Stimulated activated CD4-positive, alpha-beta T cell treated with anti-CD3 and anti-CD28 coated beads, Interleukin-2, amount 100 ng/mL, for 4 hours (primary cell): ENCODE measurements around the gene ACLY.
"Not testable (repeated sequence)": the region's sequence is repeated elsewhere in the genome, so short reads cannot be mapped to it uniquely, and the experiment has no call there.

ENCODE experiments used
- DNase-seq: peaks from one replicate; pipeline ENCODE4 v3.0.0-alpha.2; 2020; ENCODE audit warnings: low read depth

The ACLY gene

GRCh38 chr17:41910701-41911391 is 7.9 kb downstream of the ACLY start:
- DNase-seq: no peak

DNA sequence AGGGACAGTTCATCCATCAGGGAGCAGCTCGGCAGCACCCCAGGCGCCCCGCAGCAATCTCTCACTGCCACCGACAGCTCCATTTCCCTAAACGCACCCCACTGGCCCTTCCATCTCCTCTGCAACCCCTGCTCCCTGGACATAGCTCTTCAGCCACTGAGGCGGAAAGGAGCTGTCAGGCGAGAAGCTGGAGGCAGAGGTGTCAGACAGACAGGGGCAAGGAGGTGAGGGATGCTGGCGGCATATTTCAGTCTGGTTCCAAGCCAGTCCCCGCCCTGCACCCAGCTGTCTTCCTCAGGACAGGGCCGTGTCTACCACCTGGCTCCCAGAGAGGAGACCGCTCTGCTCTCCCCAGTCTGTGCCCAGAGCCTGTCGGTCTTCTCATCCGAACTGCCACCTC is 9.7 kb downstream of the ACLY start:
- DNase-seq: no peak

DNA sequence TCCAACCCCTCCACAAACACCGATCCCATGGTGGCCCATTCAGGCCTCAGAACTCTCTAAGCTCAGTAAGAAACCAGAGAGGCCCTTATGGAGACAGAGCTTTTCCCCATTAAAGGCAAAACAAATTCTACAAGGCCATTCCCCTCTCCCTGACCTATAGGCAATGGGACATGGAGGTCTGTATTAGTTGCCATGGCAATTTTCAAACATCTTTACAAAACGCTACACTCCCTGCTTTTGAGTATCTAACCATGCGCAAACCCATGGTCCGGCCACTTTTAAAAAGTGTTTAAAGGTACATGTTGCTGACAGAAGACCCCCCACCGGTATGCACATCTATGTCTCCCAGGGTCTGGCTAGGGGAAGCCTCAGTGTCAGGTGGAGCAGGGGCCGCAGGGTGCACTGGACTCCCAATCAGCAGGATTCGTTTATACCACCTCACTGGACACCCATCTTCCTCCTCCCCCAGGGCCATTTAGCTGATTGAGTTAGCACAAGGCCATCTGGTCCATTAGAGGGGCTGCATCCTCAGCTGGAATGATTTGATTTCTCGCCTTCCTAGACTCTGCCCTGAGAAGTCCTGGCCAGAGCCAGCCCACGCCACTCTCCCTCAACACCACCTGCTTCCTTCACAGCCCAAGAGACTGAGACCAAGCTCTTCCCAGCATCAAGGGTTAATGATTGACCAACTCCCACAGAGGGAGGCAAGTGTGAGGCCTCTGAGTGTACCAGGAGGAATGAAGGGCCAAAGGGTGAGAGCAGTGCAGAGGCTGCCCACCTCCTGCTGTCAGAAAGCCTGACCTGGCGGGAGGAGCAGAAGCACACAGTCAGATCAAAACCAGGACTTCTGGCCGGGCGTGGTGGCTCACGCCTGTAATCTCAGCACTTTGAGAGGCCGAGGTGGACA is 10.9 kb downstream of the ACLY start:
- DNase-seq: no peak

DNA sequence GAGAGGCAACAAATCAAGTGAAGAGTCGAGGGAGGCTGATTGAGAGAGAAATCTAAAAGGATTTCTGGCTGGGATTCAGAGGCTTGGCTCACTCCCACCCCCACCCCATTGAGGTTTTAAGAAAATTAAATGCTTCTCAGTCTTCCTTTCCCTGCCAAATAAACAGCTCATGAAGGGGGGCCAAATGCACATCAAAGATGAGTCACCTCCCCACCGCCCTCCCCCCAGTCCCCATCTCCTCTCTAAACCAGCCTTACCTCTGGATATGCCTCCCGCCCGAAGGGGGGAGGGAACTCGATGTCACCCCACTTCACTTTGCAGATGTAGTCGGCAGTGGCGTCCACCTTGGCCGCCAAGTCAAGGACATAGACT is 11.6 kb downstream of the ACLY start:
- DNase-seq: no peak

- no peak for DNase-seq
Measured at GRCh38 chr17:41906465-41907184, 12.1 kb downstream of the ACLY start.

DNA sequence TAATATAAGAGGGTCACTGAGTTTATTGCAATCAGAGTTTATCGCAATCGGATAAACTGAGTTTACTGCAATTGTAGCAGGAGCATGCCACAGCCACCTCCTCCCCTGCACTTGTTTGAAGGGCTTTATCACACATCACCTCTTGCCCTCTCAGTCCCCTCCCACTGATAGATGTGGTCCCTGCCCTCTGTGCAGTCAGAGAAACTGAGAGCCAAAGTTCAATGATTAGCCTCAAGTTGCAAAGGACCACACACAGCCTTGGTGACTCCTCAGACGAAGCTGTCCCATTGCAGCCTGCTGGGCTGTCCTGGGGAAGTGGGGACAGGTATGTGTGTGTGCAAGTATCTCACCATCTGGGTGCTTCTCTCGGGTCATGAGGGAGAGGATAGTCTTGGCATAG is 13.6 kb downstream of the ACLY start:
- DNase-seq: no peak

GRCh38 chr17:41904242-41904841 is 14.4 kb downstream of the ACLY start:
- DNase-seq: no peak

DNA sequence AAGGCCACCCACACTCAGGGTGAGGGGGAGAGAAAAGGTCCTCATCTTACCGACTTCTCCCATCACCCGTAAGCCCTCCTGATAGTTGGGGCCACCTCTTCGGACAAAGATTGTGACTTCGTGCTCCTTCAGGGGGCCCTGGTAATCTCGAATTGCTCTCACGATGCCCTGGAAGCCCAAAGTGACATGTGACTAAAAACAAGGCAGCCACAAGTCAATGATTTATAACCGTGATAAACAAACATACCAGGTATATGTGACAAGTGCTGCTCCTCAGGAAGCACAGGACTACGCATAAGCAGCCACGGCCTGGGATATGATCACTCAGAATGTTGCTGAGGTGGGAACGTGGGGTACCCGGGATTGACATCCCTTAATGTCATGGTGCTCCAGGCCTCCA is 17.1 kb downstream of the ACLY start:
- no peak for DNase-seq

- DNase-seq: no peak
Measured at GRCh38 chr17:41896726-41897125, 22.0 kb downstream of the ACLY start.

DNA sequence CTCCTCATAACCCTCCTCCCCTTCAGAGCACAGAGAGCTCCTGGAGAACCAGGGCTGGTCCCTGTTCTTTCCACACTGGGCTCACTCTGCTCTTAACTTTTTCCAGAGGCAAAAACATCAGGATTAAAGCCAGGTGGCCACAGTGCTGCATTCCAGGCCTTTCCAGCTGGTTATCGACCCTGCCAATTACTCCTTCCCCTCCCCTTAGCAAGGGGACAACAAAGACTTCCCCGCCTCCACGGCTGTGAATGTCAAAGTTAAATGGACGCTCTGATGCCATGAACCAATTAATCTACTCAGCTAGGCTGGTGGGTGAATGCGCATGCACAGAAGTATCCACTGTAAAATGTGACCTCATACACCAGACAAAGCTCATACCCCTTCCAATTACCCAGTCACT is 23.1 kb downstream of the ACLY start:
- DNase-seq: no peak

DNA sequence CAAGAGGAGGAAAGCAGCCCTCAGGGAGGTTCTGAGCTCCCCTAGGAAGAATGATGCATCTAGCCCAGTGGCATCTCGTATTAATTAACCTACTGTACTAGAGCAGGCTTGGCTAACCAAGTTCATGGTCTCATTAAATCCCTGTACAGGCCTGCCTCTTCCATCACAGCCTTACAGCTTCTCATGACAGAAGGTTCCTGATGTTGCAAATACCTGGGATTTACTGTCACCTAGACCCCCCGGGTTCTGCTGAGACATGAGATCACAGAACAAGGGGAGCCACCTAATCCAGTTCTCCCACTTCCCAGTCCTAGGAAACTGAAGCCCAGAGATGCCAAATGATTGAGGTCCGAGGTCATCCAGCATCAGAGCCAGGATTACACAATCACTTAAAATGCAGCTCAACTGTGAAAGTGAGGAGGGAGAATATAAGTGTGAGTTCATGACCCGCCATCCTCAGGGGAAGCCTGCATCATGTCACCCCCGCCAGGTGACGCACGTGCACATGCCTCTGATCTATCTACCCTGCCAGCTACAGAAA is 23.9 kb downstream of the ACLY start:
- DNase-seq: no peak

- no peak for DNase-seq
Measured at GRCh38 chr17:41893384-41893783, 25.4 kb downstream of the ACLY start.

- no peak for DNase-seq
Measured at GRCh38 chr17:41892021-41892376, 26.8 kb downstream of the ACLY start.

DNA sequence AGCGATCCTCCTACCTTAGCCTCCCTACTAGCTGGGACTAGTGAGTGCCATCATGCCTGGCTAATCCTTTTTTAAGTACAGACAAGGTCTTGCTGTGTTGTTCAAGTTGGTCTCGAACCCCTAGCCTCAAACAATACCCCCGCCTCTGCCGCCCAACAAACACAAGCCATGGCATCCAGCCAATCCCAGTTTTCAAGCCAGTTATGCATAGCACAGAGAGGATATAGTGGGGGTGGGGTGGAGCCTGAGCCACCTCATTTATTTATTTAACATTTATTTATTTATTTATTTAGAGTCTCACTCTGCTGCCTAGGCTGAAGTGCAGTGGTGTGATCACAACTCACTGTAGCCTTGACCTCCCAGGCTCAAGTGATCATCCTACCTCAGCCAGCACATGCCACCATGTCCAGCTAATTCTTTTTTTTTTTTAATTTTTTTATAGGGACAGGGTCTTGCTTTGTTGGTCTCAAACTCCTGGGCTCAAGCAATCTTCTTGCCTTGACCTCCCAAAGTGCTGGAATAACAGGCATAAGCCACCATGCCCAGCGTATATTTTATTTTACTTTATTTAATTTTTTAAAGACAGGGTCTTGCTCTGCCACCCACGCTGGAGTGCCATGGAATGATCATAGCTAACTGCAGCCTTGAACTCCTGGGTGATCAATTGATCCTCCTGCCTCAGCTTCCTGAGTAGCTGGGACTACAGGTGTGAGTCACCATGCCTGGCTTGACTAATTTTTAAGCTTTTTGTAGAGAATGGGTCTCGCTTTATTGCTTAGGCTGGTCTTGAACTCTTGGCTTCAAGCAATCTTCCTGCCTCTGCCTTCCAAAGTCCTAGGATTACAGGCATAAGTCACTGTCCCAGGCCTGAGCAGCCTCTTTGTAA is 27.4 kb downstream of the ACLY start:
- DNase-seq: no peak

- DNase-seq: no peak
Measured at GRCh38 chr17:41888332-41888965, 30.3 kb downstream of the ACLY start.

DNA sequence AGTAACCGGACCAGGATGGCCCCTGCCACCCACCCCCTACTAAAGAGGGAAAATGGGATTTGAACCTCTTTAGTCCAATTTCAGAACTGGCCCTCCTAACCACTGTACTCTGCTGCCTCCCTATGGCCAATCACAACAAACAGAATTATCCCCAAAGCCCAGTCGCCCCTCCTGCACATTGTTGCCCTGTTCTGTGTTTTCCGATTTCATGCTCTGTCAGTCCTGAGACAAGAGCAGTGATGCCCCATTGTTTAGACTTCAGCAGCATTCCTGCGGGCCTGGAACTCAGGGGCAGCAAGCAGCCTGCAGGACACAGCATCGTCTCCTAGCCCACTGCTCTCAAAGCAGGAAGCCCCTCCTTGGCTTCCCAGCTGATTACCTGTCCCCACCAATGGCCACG is 33.0 kb downstream of the ACLY start:
- no peak for DNase-seq

GRCh38 chr17:41882756-41883155 is 36.0 kb downstream of the ACLY start:
- DNase-seq: no peak

- no peak for DNase-seq
Measured at GRCh38 chr17:41880130-41880529, 38.6 kb downstream of the ACLY start.

DNA sequence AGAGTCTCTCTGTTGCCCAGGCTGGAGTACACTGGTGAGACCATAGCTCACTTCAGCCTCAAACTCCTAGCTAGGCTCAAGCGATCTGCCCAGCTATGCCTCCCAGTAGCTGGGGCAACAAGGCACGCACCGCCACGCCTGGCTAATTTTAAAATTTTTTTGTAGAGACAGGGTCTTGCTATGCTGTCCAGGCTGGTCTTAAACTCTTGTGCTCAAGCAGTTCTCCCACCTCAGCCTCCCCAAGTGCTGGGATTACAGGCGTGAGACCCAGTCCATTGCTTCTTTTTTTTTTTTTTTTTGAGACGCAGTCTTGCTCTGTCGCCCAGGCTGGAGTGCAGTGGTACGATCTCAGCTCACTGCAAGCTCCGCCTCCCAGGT is 44.5 kb downstream of the ACLY start:
- not testable (repeated sequence) for DNase-seq

GRCh38 chr17:41873559-41874292 is 45.0 kb downstream of the ACLY start:
- DNase-seq: no peak
